K562 (cell line): ENCODE results near the gene EN1. TPM values are rescaled to one million over a fixed set of nuclear protein-coding genes. Genes with fewer than 3 reads are reported as not detected.

Experiments
- ATAC-seq: fragments of 200-7000 bp; cut with Tn5 transposase; 3 replicates; pipeline ENCODE4 v1.9.1; 2020; ENCODE audit warnings: moderate library complexity
- BruUV-seq: library from RNA; stranded (reverse); fragments of 400-500 nt; replicated peaks from 2 replicates; lab custom pipeline; 2021; lab: Mats Ljungman, UMichigan
- CTCF ChIA-PET: fragments of 300-600 bp; formaldehyde crosslinking; extraction: SDS; loops from one replicate; lab custom pipeline; 2021; ENCODE audit warnings: low intra/inter-chr PET ratio; lab: Yijun Ruan, JAX
- POLR2A ChIA-PET: fragments of 300-600, 350-650 bp; sonication (Branson Sonifier 250); formaldehyde crosslinking; extraction: SDS; loops from one replicate; lab custom pipeline; 2021; ENCODE audit warnings: antibody characterized with exemption, inconsistent platforms; lab: Yijun Ruan, JAX
- DNase-seq, 4 experiments: peaks; one replicate each; pipeline versions ENCODE4 v3.0.0 to v3.0.0-alpha.2; 2011 to 2018; ENCODE audit warnings: low spot score in 3 of 4, mixed read lengths in 3 of 4; ENCODE audit errors: extremely low read depth in 1 of 4
- FAIRE-seq: peaks from 2 replicates; lab custom pipeline; 2011; peaks lifted over from hg19 to GRCh38; lab: Jason Lieb, UNC
- H2AFZ ChIP-seq: 2 replicates; pipeline ENCODE4 v1.6.0; 2011; ENCODE audit warnings: low read depth, low read length, control low read depth, inconsistent platforms
- H3K27ac ChIP-seq: fragments of 200-600 bp; 3 replicates; pipeline ENCODE4 v1.8.0; 2011; ENCODE audit warnings: low read depth, mild to moderate bottlenecking, control low read depth, inconsistent platforms, low read length, moderate library complexity, mixed read lengths; ENCODE audit errors: extremely low read depth
- H3K27me3 ChIP-seq, 2 experiments: fragments of 300-600 bp in 1 of 2; 2 replicates in 1 of 2; 3 replicates in 1 of 2; pipeline versions ENCODE4 v1.6.0 to v1.8.0; 2011; ENCODE audit warnings: inconsistent platforms in 2 of 2, low read length in 2 of 2, mild to moderate bottlenecking in 1 of 2, mixed read lengths in 1 of 2, moderate library complexity in 1 of 2; ENCODE audit not compliant: control insufficient read depth in 2 of 2, insufficient read depth in 2 of 2
- H3K36me3 ChIP-seq: fragments of 300-600 bp; 3 replicates; pipeline ENCODE4 v1.8.0; 2011; ENCODE audit warnings: mild to moderate bottlenecking, low read length, inconsistent platforms; ENCODE audit not compliant: control insufficient read depth, insufficient read depth
- H3K4me1 ChIP-seq, 2 experiments: fragments of 200-600 bp in 1 of 2; replicated peaks in 1 of 2; 2 replicates in 1 of 2; 3 replicates in 1 of 2; pipeline versions ENCODE4 v1.5.1 to v1.8.0; 2011; ENCODE audit warnings: inconsistent platforms in 2 of 2, low read length in 2 of 2, mild to moderate bottlenecking in 1 of 2, mixed read lengths in 1 of 2, moderate library complexity in 1 of 2; ENCODE audit not compliant: control insufficient read depth in 2 of 2, insufficient read depth in 2 of 2
- H3K4me2 ChIP-seq: 2 replicates; pipeline ENCODE4 v1.6.1; 2011; ENCODE audit warnings: low read length, control low read depth, inconsistent platforms, mixed read lengths; ENCODE audit not compliant: insufficient read depth
- H3K4me3 ChIP-seq: fragments of 200-600 bp; sonication (generic), shearing (Covaris generic); 2 replicates; pipeline ENCODE4 v1.5.1; 2016; ENCODE audit warnings: control low read depth, inconsistent platforms
- H3K79me2 ChIP-seq: fragments of 200-600 bp; 3 replicates; pipeline ENCODE4 v1.8.0; 2011; ENCODE audit warnings: low read length, inconsistent platforms; ENCODE audit not compliant: control insufficient read depth, insufficient read depth
- H3K9ac ChIP-seq, 2 experiments: 2 replicates each; pipeline versions ENCODE4 v1.6.0 to v1.6.1; 2011; ENCODE audit warnings: low read depth in 2 of 2, low read length in 2 of 2, control low read depth in 1 of 2, inconsistent platforms in 1 of 2, mild to moderate bottlenecking in 1 of 2, mixed read lengths in 1 of 2; ENCODE audit not compliant: insufficient read depth in 1 of 2
- H3K9me1 ChIP-seq: one replicate; pipeline ENCODE4 v1.6.0; 2011; ENCODE audit warnings: inconsistent platforms, mild to moderate bottlenecking, low read length, moderate library complexity; ENCODE audit not compliant: control insufficient read depth, insufficient read depth
- H3K9me3 ChIP-seq: replicated peaks from 2 replicates; pipeline ENCODE4 v1.5.1; 2011; ENCODE audit warnings: low read depth, low read length, inconsistent platforms; ENCODE audit not compliant: control insufficient read depth, insufficient read depth
- H4K20me1 ChIP-seq: replicated peaks from 2 replicates; pipeline ENCODE4 v1.6.1; 2011; ENCODE audit warnings: low read length, inconsistent platforms, mixed read lengths; ENCODE audit not compliant: control insufficient read depth, insufficient read depth
- ASH1L ChIP-seq: fragments of 450-650 bp; IDR thresholded peaks from 2 replicates; pipeline ENCODE4 v1.6.1; 2018; ENCODE audit warnings: borderline replicate concordance, mild to moderate bottlenecking, low read depth; ENCODE audit not compliant: partially characterized antibody
- EHMT2 ChIP-seq: fragments of 450-650 bp; IDR thresholded peaks from 2 replicates; pipeline ENCODE4 v1.6.1; 2018; ENCODE audit warnings: antibody characterized with exemption
- KAT7 ChIP-seq: sonication (generic); formaldehyde crosslinking; IDR thresholded peaks from 2 replicates; pipeline ENCODE4 v1.8.0; 2022; ENCODE audit warnings: missing genetic modification reagents, mild to moderate bottlenecking, borderline replicate concordance
- PHTF2 ChIP-seq: fragments of 250-450 bp; sonication (Bioruptor Pico); IDR thresholded peaks from 2 replicates; pipeline ENCODE4 v1.5.0; 2021; ENCODE audit warnings: mild to moderate bottlenecking
- SAFB2 ChIP-seq: fragments of 200-400 bp; formaldehyde crosslinking; IDR thresholded peaks from 2 replicates; pipeline ENCODE4 v1.6.1; 2018; ENCODE audit warnings: borderline replicate concordance, low read length, low read depth, moderate library complexity; ENCODE audit not compliant: severe bottlenecking
- ZNF76 ChIP-seq: fragments of 250-450 bp; sonication (Bioruptor Pico); IDR thresholded peaks from 2 replicates; pipeline ENCODE4 v1.4.0; 2020; ENCODE audit warnings: mild to moderate bottlenecking, moderate library complexity, borderline replicate concordance
- WGBS: fragments of 100-300 bp; shearing (Covaris generic); methylation state at CpG from one replicate; pipeline ENCODE4 v1.1.6; 2016; ENCODE audit warnings: low coverage, mixed read lengths; ENCODE audit not compliant: insufficient coverage; ENCODE audit errors: missing lambda C conversion rate; 5-methylcytosine and 5-hydroxymethylcytosine counted together
- in situ Hi-C: fragments of 300-500 bp; cut with MboI; formaldehyde crosslinking; loops from 4 replicates; pipeline ENCODE4 v1.15.0; 2018; ENCODE audit warnings: inconsistent platforms, mixed read lengths
- intact Hi-C: fragments of 100-400 bp; cut with micrococcal nuclease; formaldehyde crosslinking; loops from 2 replicates; pipeline ENCODE4 v1.14.2; 2022
- polyA plus RNA-seq, 8 experiments: library from polyadenylated mRNA; depleted of rRNA in 4 of 8; stranded (reverse) in 5 of 8; unstranded in 3 of 8; fragments of >200 nt; fragmentation: Nextera tagmentation in 2 of 8; fragmentation: Illumina TruSeq in 1 of 8; extraction: Ambion mirVana in 2 of 8; extraction: Trizol in 1 of 8; gene quantifications; 2 replicates each; pipeline versions ENCODE4 v1.2.1 to v1.2.3, GENCODE V29; 2011 to 2014; ENCODE audit warnings: inconsistent platforms in 1 of 8, missing spikeins in 1 of 8
- total RNA-seq, 7 experiments: library from RNA; depleted of rRNA in 6 of 7; stranded (reverse); fragments of >200 nt in 6 of 7; fragmentation: Illumina TruSeq in 2 of 7; extraction: Trizol in 2 of 7; gene quantifications; 2 replicates each; pipeline versions ENCODE4 v1.2.1 to v1.2.3, GENCODE V29; 2011 to 2021; ENCODE audit warnings: low replicate concordance in 1 of 7
- TF ChIP-seq, protein P1 (sequence below): IDR thresholded peaks from 3 replicates; pipeline ENCODE4 v1.6.1; 2011; ENCODE audit warnings: borderline replicate concordance, mild to moderate bottlenecking; ENCODE audit not compliant: insufficient read length, insufficient read depth

The EN1 gene
- total and polyA plus RNA-seq, 9 of the 15 experiments (the other 6 are each of a cell fraction or from before 2014, with no cell fraction given), result 0.06 to 2.0 (median 0.51) TPM

DNA sequence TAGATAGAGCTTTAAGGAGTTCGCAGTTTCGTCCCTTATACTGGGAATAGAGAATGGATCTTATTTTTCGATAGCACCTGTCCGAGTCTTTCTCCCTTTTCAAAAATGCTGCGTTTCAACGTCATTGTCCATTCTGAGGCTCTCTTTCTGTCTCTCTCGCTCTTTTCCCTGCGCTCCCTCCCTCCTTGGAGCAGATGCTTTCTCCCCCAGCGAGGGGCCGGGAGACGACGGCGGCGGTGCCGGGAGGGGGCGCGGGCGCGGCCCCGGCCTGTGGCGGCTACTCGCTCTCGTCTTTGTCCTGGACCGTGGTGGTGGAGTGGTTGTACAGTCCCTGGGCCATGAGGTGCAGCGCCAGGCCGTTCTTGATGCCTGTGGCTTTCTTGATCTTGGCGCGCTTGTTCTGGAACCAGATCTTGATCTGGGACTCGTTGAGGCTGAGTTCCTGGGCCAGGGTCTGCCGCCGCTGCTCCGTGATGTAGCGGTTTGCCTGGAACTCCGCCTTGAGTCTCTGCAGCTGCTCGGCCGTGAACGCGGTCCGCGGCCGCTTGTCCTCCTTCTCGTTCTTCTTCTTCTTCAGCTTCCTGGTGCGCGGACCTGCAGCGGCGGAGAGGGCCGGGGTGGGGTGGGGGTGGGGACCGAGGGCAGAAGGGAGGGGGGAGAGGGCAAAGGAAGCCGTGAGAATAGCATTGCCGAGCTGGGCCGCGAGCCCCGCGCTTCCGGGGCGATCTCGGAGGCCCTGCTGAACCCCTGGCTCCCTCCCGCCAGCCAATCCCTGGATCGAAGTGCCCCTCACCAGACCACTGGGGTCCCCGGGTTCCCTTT is 4.6 kb downstream of the EN1 start:
- in situ Hi-C loops, result loop anchor here (10.0 kb wide), 1 partner anchor 198 kb away; no protein-coding TSS in a partner anchor
- TF ChIP-seq SAFB2 (no peak), ASH1L (no peak), PHTF2 (CRISPR knock-in tag) (no peak), EHMT2 (no peak), ZNF76 (CRISPR knock-in tag) (no peak), KAT7 (CRISPR knock-in tag) (no peak)
- TF ChIP-seq, protein P1, sequence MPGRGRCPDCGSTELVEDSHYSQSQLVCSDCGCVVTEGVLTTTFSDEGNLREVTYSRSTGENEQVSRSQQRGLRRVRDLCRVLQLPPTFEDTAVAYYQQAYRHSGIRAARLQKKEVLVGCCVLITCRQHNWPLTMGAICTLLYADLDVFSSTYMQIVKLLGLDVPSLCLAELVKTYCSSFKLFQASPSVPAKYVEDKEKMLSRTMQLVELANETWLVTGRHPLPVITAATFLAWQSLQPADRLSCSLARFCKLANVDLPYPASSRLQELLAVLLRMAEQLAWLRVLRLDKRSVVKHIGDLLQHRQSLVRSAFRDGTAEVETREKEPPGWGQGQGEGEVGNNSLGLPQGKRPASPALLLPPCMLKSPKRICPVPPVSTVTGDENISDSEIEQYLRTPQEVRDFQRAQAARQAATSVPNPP, result no peak
- CTCF ChIA-PET, result no interaction called here
- no peak overlapping the region for H3K27ac ChIP-seq
- no peaks in the 10 kb centered on the region for H3K36me3 ChIP-seq
- H3K79me2 ChIP-seq, result no peaks in the 10 kb centered on the region
- H3K9me3 ChIP-seq, result no peaks in the 10 kb centered on the region
- no peak for DNase-seq
- ATAC-seq, result no peak
- H3K4me3 ChIP-seq, result no peak overlapping the region
- H3K9ac ChIP-seq, result no peak overlapping the region
- peaks cover 6 to 28% of the 10 kb centered on the region in 2 experiments; a peak in 4 of 5 replicates for H3K4me1 ChIP-seq
- 67% methylated on average over 14 of the region's 60 CpGs for WGBS
- no peak for FAIRE-seq
- H4K20me1 ChIP-seq, result no peaks in the 10 kb centered on the region
- H2AFZ ChIP-seq, result no peak overlapping the region
- no TSS peak for BruUV-seq
- H3K9me1 ChIP-seq, result no peaks in the 10 kb centered on the region
- H3K27me3 ChIP-seq, result peaks cover 17 to 33% of the 10 kb centered on the region in 2 experiments; a peak in 4 of 5 replicates
- H3K4me2 ChIP-seq, result no peak overlapping the region
- POLR2A ChIA-PET, result no interaction called here
- intact Hi-C loops, result loop anchor here (10.0 kb wide), 1 partner anchor 78 kb away; no protein-coding TSS in a partner anchor
